ENCODE measurements around the gene MRPS9.

MRPS9 gene

DNA sequence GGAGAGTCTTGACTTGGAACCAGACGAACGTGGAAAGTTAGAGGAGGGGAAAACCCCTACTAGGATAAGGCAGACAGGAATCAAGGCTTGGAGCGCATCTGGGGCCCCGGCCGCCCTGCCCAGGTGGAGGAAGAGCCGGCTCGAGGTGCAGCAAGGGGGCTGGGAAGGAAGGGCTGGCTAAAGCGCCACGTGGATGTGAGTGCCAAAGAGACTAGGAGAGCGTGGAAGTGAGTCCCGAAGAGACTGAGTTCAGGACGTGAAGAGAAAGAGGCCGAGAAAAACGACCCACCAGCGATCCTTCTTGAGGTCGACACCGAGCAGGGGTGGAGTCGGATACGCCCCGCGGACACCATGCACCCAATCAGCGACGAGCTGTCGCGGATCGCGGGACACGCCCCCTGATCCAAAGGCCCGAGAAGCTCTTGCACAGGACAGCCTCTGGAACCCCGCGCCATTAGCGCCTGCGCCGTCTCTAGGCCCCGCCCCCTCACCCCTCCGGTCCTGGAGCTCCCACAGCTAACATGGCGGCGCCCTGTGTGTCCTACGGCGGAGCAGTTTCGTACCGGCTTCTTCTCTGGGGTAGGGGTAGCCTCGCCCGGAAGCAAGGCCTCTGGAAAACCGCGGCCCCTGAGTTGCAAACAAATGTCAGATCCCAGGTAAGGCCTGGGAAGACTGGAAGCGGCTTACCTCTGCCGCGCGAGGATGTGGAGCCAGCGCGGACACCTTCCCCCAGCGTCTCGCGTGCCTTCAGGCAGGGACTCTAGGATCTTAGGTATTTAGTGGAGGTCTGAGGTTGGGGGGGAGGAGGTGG, at the start of gene MRPS9:
Gene MRPS9, plus strand, starts transcription at position 498 of the 811 bp plus-strand sequence. Its CDS starts 24 bp downstream, at position 522.
- DNase-seq: peak; percentile 89 to 93

DNA sequence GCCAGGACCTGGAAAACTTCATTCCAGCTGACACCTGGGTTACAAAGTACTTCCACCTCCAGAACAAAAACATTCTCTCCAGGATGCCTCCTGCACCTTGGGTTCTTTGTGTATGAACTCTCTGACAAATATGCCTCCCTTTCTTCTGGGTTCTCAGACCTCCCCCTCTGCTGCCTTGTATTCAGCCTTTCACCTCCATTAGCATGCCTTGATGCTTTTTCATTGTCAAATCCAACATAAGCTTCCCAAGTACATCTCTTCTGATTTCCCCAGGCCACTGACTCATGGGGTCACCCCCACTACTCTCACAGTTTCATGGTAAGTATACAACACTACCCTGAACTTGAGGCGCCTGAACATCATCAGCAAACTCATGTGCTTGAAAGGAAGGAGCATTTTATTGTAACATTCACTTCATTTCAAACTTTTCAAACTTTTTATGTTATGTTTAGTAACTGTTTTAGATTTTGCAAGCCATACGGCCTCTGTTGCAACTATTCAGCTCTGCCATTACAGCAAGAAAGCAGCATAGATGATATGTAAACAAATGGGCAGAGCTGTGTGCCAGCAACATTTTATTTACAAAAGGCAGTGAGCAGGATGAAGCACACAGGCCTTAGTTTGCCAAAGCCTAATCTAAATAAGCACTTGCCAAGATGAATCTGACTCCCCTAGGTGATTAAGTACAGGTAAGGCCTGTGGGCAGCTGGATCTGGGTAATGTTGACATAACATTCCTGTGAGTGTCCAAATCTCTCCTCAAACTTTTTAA, 32.5 kb upstream of the MRPS9 start:
- no peak for DNase-seq

GRCh38 chr2:105007367-105007766, 30.5 kb upstream of the MRPS9 start:
- no peak for DNase-seq

DNA sequence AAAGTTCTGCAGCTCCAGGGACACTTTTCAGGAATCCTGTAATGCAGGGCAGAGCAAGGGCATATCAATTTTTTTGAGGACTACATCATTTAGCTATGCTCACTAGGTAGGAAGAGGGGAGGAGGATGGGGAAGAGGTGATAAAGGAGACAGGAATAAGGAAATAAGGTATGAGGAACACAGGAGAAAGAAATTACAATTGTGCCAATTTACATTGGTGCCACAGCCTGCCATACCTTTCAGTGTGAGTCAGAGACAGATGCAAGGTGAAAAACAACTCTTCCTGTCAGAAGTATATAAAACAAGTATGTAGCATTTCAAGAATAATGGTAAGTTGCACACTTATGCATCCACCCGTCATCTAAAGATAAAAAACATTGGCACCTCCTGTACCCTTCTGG, 5.4 kb upstream of the MRPS9 start:
- DNase-seq: no peak

DNA sequence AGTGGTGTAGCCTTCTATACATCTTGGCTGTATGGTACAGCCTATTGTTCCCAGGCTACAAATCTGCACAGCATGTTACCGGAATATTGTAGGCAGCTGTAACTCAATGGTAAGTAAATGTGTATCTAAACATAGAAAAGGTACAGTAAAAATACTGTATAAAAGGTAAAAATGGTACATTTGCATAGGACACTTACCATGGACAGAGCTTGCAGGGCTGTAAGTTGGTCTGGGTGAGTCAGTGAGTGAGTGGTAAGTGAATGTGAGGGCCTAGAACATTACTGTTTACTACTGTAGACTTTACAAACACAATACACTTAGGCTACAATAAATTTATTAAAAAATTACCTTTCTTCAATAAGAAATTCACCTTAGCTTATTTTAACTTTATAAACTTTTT, 3.7 kb upstream of the MRPS9 start:
- no peak for DNase-seq

GRCh38 chr2:105038383-105039061, 653 bp downstream of the MRPS9 start:
- DNase-seq: no peak

- DNase-seq: no peak
These were observed 1.7 kb downstream of the MRPS9 start for GRCh38 chr2:105039559-105039958.

DNA sequence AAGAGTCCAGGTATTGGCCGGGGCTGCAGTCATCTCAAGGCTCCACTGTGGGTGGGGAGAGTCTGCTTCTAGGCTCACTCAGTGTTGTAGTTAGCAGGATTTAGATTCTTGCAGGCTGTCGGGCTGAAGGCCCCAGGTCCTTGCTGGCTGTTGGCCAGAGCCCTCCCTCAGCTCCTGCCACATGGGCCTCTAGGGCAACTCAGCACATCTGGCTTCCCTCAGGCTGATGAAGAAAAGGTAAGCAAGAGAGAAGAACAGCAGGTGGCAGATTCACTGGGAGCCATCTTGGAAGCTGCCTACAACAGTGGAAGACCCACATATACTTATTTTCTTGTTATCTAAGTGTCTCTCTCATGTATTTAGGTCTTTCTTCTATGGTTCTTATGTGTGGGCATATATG, 4.3 kb downstream of the MRPS9 start:
- no peak for DNase-seq

- DNase-seq: no peak
These were observed 14.9 kb downstream of the MRPS9 start for GRCh38 chr2:105052773-105053172.

DNA sequence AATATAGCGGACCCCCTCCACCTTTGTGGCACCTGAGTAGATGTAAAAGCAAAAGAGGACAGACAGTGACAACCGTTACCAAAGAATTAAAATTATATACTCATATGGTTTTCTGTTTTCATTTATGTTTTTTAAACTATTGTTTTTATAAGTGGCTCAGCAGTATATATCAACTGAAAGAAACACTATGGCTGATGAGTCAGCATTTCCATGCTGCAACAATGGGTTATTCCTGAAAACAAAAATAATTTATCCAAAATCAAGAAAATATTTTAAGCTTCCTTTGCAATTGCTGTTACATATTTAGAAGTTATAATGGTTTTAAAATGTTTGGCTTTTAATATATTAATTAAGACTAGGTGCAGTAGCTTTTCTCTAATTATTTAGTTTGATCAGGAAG, 17.7 kb downstream of the MRPS9 start:
- no peak for DNase-seq

DNA sequence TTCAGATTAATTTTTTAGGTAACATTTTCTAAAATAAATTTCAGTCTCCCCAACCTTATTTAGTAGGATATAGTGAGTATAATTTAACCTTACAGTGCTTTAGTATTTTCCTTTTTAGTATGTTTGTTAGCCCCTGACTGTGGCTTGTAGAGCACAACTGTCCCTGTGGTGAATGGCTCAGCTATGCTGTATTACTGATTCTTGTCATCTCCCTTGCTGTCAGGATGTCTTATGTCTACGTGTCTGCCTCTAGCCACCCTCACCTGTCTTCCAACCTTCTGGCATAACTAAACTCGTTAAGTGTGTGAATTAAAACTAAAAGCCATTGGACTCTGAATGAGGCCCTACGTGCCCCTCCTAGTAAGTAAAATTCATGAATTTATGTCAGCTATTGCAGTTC, 18.4 kb downstream of the MRPS9 start:
- no peak for DNase-seq

DNA sequence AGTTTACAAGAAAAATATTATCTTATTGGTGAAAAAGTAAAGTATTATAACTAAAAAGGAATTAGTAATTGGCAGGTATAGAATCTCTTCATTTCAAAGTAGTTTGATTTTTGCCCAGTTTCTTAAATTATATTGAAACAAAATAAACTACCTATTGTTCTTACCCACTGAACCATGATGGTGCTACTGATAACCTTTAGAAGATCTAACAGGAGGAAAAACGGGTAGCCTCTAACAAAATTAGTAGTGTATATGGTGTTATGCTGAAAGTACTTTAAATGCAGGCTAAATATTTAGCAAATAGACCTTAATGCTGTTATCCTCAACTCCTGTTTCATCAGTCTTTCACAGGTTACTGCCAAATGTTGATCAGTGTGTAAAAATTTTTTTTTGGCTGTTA, 19.1 kb downstream of the MRPS9 start:
- no peak for DNase-seq

GRCh38 chr2:105061560-105061959, 23.7 kb downstream of the MRPS9 start:
- DNase-seq: no peak

DNA sequence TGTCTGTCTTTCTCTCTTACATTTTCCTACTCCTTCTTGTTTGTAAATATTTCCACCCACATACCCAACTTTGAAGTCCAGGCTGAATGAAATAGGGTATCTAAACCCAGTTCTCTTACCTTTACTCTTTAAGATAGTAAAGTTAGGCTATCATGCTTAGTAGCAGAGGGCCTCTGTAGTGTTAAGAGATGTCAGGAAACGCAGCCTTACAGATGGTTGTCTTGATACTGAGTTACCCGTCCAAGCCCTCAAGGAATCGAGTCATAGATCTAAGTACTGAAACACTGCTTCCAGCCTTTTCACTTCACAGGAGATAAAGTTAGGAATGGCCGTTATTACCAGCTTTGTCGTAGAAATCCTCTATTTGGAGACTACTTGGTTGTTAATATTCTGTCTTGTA, 24.3 kb downstream of the MRPS9 start:
- no peak for DNase-seq

GRCh38 chr2:105068387-105068786, 30.5 kb downstream of the MRPS9 start:
- no peak for DNase-seq

DNA sequence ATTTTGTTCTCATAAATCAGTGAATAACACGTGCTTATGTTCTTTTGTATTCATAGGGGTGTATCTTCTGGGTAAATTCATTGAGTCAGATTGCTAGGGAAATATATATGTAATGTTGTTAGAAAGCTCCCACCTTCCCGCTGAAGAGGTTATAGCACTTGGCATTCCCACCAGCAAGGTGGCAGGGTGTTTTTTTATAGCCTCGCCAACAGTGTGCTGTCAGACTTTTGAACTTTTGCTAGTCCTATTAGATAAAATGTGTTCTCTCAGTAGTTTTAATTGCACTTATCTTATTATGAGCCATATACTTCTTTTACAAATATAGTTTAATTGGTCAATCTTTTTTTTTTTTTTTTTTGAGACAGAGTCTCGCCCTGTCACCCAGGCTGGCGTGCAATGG, 31.0 kb downstream of the MRPS9 start:
- no peak for DNase-seq

DNA sequence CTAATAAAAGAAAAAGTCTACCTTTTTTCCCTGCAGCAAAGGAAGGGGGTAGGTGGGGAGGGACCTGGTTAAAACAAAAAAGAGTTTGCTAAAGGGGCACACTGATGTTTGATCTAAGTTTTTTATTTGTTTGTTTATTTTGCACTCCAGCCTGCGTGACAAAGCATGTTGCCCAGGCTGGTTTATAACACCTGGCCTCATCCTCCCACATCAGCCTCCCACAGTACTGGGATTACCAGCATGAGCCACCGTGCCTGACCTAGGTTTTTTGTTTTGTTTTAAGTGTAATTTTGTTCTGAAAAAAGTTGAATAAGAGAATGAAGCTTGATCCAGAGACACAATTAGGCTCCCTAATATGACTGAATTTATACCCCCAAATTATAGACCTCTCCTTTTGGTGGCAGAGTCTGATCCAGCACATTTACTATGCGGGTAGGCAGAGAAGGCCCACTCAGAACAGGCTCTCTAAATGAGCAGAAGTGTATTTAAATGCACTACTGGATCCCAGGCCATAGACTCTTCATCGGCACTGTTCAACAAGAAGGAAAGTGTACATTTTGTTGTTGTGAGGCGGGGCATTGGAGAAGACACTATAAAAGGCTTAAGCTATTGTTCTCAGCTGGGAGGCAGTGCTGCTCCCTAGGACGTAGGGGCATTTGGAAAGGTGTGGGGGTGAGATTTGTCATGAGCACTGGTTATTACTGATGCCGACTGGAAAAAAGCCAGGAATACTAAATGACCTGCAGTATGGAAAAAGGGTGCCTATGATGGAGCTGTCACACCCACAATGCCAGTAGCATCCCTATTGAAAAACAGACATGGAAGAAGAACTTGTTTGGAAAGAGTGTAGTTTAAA, 32.4 kb downstream of the MRPS9 start:
- no peak for DNase-seq

- no peak for DNase-seq
These were observed 33.5 kb downstream of the MRPS9 start for GRCh38 chr2:105071379-105071778.

DNA sequence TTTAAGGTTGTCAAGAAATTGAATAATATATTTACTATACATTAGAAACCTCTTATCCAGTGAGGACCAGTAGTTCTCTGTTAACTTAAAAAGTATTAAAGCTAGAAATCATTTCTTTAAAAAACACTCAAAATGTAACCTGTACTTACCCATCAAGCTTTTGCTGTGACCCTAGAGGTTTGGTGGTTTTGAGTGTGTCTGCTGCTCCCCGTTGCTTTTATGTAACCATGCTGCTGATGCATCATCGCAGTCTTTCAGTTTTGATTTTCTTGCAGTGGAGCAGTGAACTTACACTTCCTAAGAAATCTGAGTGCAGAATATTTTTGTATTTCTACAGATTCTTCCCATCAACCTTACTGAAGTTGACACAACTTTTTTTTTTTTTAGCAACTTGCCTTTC, 34.2 kb downstream of the MRPS9 start:
- no peak for DNase-seq

GRCh38 chr2:105073591-105073990, 35.7 kb downstream of the MRPS9 start:
- no peak for DNase-seq

GRCh38 chr2:105076121-105076520, 38.3 kb downstream of the MRPS9 start:
- no peak for DNase-seq

GRCh38 chr2:105078906-105079495, 41.1 kb downstream of the MRPS9 start:
- no peak for DNase-seq
